ENCODE data around the gene PCNX3. TPM values are rescaled to one million over a fixed set of nuclear protein-coding genes. Genes with fewer than 3 reads are reported as not detected.

Gene PCNX3
- polyA plus RNA-seq, 1 donor: 29.8 TPM

Other genes starting within 250 kb of the PCNX3 start
- gene SLC25A45, start 233.1 kb upstream of the PCNX3 start, polyA plus RNA-seq (ENCODE audit: insufficient read length): 7.2 TPM
- 18.1 TPM for gene FRMD8, start 229.1 kb upstream of the PCNX3 start, polyA plus RNA-seq (ENCODE audit: insufficient read length)
- gene NEAT1, start 193.0 kb upstream of the PCNX3 start, polyA plus RNA-seq (ENCODE audit: insufficient read length): 265 TPM
- gene MALAT1, start 116.7 kb upstream of the PCNX3 start, polyA plus RNA-seq (ENCODE audit: insufficient read length): 1,140 TPM
- gene SCYL1, start 90.7 kb upstream of the PCNX3 start, polyA plus RNA-seq (ENCODE audit: insufficient read length): 59.5 TPM
- 142 TPM for gene LTBP3, start 57.4 kb upstream of the PCNX3 start, polyA plus RNA-seq (ENCODE audit: insufficient read length)
- 37.5 TPM for gene ZNRD2, start 45.3 kb upstream of the PCNX3 start, polyA plus RNA-seq (ENCODE audit: insufficient read length)
- 17.6 TPM for gene FAM89B, start 43.2 kb upstream of the PCNX3 start, polyA plus RNA-seq (ENCODE audit: insufficient read length)
- 19.0 TPM for gene EHBP1L1, start 39.7 kb upstream of the PCNX3 start, polyA plus RNA-seq (ENCODE audit: insufficient read length)
- gene KCNK7, start 20.0 kb upstream of the PCNX3 start, polyA plus RNA-seq (ENCODE audit: insufficient read length): 0.28 TPM
- 35.4 TPM for gene MAP3K11, start 1.6 kb upstream of the PCNX3 start, polyA plus RNA-seq (ENCODE audit: insufficient read length)
- 22.4 TPM for gene SIPA1, start 22.3 kb downstream of the PCNX3 start, polyA plus RNA-seq (ENCODE audit: insufficient read length)
- 49.6 TPM for gene RELA, start 47.1 kb downstream of the PCNX3 start, polyA plus RNA-seq (ENCODE audit: insufficient read length)
- gene KAT5, start 96.5 kb downstream of the PCNX3 start, polyA plus RNA-seq (ENCODE audit: insufficient read length): 71.7 TPM
- 39.0 TPM for gene RNASEH2C, start 105.0 kb downstream of the PCNX3 start, polyA plus RNA-seq (ENCODE audit: insufficient read length)
- gene AP5B1, start 165.2 kb downstream of the PCNX3 start, polyA plus RNA-seq (ENCODE audit: insufficient read length): 7.6 TPM
- 11.0 TPM for gene OVOL1, start 171.3 kb downstream of the PCNX3 start, polyA plus RNA-seq (ENCODE audit: insufficient read length)
- 2.6 TPM for gene SNX32, start 218.2 kb downstream of the PCNX3 start, polyA plus RNA-seq (ENCODE audit: insufficient read length)
- gene CFL1, start 242.4 kb downstream of the PCNX3 start, polyA plus RNA-seq (ENCODE audit: insufficient read length): 688 TPM
- gene MUS81, start 244.7 kb downstream of the PCNX3 start, polyA plus RNA-seq (ENCODE audit: insufficient read length): 48.3 TPM

Data from left kidney (tissue), 1 donor.